Hematopoietic multipotent progenitor cell treated with erythropoietin and hydrocortisone succinate and interleukin-3 and kit ligand, for 15 days (in vitro differentiated cells): ENCODE data around the gene SCAF11.

Experiments used
- DNase-seq: peaks from one replicate; pipeline ENCODE4 v3.0.0-alpha.2; 2015; ENCODE audit warnings: low spot score

Gene SCAF11

DNA sequence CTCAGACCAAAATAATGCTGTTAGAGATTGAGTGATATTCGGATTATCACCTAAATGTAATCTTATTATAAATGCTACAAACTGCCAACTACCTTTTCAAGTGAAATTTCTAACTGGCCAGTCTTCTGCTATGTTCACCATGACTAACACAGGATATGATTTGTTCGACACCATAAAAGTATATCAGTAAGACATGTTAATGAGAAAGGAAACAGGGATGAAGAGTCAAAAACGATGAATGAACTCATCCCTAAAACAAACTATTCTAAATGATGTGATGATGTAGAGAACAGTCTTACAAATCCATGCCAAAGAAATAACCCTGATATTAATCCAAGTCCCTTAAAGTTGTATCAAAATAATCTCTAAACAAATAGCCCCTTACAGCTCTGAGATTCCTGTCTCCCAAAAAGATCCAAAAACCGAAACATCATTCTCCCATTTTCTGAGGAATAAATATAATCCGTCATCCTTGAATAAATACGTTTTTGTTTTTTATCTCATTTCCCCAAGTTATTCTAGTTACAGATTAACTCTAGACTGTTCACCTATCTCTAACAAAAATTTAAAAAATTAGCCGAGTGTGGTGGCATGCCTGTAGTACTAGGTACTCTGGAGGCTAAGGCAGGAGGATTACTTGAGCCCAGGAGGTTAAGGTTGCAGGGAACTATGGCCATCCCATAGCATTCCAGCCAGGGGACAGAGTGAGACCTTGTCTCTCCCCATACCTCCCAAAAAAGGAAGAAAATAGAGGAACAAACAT, 9.1 kb downstream of the SCAF11 start:
- DNase-seq, result no peak

DNA sequence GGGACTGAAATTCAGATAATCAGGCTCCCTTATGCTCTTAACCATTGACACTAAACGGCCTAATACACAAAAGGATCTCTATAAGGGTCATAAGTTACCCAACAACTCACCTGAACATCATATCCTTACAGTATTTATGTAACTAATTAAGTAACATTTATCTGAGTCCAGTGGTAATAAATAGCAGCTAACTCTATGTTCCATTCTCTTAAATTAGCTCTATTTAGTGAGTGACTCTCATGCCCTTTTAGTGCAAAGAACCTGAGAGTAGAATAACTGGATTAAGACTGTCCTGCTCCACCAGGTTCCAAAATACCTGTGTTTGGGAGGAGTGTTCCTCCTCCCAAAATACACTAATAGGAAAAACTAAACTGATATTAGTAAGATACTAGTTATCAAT, 9.8 kb downstream of the SCAF11 start:
- DNase-seq, result no peak

DNA sequence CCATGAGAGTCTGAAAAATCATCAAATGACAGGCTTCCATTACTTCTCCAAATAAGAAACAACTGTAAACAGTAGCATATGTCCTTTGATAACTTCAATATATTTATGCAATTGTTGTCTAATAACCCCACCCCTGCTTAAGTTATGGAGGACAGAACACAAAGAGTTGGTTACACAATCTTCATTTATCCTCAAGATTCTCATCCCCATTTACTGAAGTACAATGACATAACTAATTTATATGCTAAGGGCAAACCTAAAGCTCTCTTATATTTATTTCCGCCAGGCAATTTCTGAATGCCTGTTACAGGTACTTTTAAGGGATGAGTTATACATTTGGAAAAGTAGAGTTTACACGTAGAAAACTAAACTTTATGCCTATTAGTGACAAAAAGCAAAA, 12.3 kb downstream of the SCAF11 start:
- DNase-seq, result no peak

DNA sequence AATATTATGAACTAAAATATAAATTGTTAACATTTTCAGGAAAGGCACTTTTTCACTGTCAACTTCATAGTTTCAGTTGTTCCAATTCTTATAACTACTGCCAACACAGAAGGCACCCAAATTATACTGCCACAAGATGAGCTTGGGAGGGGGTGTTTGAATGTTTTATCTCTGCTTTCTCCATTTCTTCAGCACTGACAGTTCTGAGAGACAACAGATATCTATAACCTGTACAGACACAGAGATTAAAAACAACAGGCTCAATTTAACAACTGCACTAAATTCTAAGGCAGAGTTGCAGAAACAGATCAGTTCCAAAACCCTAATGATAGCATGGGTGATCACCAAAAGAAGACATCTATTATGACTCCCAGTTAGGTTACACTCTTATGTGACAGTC, 12.8 kb downstream of the SCAF11 start:
- no peak for DNase-seq

DNA sequence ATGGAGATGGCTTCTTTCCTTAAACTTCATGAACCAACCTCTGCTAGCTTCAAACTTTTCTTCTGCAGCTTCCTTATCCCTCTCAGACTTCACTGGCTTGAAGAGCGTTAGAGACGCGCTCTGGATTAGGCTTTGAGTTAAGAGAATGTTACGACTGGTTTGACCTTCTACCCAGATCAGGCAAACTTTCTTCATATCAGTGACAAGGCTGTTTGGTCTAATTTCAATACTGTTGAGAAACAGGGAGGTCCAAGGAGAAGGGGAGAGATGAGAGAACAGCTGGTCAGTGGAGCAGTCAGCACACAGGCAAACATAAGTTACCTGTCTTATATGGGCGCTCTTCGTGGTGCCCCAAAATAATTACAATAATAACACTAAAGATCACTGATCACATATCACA, 14.9 kb downstream of the SCAF11 start:
- DNase-seq, result no peak

DNA sequence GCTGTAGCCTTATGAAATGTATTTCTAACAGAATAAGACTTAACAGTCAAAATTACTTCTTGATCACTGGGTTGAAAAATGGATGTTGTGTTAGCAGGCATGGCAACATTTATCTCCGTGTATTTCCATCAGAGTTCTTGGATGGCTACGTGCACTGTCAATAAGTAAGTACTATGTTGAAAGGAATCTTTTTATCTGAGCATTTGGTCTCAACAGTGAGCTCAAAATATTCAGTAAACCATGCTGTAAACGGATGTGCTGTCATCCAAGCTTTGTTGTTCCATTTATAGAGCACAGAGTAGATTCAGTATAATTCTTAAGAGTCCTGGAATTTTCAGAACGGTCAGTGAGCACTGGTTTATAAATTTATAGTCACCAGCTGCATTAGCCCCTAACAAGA, 15.5 kb downstream of the SCAF11 start:
- no peak for DNase-seq

DNA sequence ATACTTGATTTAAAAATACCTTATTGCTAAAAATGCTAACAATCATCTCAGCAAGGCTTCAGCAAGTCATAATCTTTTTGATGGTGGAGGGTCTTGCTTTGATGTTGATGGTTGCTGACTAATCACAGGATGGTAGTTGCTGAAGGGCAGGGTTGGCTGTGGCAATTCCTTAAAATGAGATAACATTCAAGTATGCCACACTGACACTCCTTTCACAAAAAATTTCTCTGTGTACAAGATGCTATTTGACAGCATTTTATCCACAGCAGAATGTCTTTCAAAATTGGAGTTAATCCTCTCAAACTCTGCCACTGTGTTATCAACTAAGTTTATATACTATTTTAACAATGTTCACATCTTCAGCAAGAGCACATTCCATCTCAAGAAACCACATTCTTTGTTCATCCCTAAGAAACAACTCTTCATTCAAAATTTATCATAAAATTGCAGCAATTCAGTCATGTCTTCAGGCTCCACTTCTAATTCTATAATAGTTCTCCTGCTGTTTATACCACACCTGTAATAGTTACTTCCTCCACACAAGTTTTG, 16.1 kb downstream of the SCAF11 start:
- no peak for DNase-seq

DNA sequence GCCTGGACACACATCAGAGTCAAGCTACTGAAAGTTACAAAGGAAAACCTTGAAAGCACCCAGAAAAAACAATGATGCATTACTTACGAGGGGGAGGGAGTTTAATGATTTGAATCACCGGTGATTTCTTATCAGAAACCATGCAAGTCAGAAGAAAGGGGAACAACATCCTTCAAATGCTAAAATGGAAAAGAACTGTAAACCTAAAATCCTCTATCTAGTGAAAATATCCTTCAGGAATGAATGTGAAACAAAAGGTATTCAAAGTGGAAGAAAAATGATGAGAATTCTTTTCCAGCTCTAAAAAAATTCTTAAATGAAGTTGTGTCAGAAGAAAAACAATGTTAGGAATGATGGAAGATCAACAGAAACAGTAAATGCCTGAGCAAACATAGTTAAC, 16.8 kb downstream of the SCAF11 start:
- no peak for DNase-seq

DNA sequence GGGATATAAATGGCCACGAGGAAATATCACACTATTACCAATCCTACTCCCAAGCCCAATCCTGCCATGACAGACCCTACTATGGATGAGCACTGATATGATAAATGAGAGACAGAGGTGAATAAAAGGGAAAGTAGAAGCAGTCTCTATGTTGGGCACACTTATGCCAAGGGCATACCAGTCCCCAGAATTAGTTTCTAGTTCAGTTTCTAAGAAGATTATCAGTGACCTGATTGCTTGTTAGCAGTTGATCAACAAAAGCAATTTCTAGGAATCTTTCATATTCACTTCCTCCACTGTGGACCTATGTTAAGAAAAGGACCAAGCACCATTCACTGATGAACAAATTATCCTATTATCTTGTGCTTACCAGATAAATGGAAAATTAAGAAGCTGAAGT, 20.0 kb downstream of the SCAF11 start:
- DNase-seq, result no peak

DNA sequence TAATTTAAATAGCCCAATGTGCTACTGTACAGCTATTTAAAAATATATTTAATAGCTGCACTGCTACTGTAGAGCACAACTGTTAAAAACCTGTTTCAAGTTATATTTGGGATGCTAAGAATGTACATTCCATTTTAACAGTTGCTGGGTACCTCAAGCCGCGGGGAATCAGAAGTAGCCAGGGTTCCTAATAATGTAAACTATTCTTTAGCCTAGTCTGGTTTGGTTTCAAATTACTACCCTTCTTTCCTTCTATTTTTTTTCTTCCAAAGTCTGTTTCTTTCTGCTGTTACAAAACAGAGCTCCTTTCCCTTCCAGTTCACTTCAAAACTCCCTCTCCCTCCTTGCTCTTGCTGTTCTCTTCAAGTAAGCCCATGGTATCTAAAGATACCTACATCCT, 21.3 kb downstream of the SCAF11 start:
- DNase-seq, result no peak

DNA sequence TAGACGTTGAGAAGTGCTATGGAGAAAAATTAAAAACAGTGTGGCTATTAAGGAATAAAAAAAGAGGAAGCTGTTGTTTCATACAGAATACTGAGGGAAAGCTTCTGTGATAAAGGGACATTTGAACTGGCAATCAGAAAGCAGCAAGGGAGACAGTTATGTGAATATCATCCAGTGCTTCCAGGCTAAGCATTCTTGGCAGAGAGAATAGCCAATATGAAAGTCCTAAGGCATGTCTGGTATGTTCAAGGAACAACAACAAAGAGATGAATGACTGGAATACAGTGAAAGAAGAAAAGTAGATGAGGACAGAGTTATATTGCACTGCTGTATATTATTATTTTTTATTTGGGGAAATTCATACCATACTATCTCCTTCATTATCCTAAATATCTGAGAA, 23.9 kb downstream of the SCAF11 start:
- DNase-seq, result no peak

DNA sequence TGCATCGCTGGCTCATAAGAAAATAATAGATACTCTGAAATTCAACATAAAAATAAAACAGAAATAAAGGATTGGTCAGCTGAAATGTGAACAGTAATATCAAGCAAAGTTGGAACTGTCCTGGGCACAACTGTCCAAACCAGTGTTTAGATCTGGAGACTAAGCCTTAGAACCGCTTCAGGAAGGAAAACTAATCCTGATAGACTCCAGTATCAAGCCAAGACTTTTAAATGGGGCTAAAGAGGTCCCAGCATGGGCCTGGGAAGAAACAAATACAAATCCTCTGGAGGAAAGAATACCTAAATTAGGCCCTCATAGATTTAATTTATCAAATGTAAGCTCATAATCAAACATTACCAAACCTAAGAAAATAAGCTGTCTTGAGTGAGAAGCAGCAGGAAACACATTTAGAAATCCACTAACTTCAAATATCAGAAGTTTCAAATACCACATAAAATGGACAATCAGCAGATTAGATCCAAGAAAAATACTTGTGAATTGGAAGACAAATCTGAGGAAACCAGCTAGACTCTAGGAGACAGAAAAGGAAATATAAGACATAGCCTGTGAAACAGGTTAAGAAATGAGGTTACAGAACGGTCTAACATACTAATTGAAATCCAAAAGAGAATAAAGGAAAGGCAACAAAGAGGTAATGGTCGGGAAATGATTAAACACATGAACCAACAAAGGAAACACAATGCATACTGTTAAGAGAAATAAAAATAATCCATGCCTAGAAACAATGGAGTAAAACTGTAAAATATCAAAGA, 27.6 kb downstream of the SCAF11 start:
- DNase-seq, result no peak

DNA sequence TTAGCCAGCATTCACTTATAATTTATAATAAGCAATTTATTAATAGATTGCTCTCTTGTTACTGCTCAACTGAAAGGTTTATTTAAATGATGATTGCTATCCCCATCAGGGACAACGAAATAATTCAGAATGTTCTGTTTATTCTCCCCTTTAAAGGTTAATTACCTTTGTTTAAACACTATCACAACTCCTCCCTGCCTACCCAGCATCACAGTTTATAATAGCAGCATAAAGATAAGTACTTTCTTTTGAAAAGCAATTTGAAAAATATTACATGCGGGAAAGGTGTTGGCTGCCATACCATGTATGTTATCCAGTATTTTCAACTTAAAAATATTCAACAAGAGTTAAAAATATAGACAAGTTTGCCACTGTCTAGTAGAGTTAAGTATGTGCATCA, 30.6 kb downstream of the SCAF11 start:
- DNase-seq, result no peak

DNA sequence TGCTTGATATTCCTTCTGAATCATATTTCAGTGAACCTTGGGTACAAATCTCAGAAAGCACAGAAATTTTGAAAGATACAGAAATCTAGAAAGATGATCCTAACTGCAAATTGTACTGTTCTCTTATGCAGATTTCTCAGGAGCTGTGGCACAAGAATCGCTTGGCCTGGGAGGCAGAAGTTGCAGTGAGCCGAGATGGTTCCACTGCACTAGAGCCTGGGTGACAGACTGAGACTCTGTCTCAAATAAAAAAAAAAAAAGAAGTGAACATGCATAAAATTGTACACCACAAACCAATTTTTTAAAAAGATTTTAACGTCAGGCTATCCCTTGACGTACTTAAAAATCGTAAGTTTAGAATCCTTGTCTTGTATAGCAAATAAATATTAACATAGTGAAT, 31.3 kb downstream of the SCAF11 start:
- DNase-seq, result no peak

DNA sequence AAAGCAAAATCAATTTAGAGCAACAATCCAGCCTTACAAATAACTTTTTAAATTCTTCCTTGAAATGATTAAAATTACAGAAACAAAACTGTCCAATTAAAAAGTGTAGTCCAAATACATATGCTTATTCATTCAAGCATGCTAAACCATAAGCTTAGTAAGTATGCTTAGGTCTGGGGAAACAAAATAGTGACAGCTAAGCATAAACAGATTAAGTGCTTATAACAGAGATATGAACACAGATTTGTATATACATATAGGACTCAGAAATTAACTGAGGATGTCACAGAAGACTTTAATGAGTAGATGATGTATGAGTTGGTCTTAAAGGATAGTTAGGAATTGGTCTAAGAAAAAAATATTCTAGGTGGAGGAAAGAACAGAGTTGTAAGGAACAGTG, 41.8 kb downstream of the SCAF11 start:
- no peak for DNase-seq

DNA sequence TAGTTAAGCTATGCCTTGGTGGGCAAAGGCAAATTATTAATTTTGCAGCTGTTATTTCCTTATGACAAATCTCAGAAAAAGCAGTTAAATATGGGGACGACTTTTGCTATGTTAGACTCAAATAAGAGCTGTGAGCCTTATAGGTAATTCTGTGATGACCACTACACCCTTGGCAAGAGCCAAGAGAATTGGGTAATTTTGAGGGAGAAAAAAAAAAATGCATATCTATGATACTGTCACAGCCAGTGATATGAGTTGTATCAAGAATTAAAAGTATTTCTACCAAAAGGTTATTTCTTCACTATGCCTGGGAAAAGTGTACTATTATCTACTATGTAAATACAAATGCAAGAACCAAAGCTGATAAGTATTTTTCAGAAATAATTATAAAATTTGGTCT, 43.9 kb downstream of the SCAF11 start:
- DNase-seq, result no peak

DNA sequence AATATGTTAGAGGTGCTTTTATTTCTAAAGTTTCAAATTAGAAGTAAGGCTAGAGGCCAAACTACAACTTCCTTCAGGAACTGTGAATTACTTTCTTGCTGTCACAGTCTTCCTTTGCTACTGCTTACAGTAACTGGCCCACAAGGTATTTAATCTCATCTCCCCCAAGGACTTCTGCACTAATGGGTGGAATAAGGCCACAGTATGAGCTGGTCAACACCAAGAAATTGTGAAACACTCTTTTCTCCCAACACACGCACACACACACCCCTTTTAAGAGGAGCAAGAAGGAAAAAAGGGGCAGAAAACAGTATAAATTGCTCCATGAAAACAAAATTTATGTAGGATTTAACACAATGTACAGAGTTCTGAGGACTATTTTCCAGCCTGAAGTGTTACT, 45.6 kb downstream of the SCAF11 start:
- DNase-seq, result no peak

DNA sequence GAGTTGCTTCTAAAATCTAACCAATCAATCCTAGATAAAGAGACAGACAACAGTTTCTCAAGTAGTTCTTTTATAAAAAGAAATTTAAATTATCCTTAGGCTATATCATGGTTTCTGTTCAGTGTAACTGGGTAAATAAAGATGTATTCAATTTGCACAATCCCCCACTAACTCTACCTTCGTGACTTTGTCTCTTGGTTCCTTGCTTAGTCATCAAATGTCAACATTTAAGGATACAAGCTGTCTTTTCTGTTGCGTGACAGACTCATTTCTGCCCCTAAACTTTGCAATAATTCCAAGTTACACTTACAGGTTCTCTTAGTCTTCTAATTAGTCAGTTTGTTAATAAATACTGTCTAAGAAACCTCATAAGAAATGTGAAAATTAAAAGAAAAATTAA, 50.6 kb downstream of the SCAF11 start:
- no peak for DNase-seq

DNA sequence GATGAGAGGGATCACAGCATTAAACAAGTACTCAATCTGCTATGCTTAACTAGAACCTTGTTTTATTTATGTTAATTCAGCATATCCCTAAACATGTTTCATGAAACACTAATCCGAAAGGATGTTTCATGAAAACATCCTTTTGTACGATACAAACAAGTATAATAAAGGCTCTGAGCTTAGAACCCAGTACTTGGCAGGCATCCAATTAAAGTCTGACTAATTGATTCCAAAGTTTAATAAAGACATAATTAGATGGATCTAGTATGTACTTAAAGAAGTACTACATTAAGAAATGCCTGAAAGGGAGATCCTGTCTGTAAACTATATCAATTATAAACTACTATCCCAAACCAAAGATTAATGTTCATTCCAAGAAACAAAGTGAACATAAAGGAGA, 51.8 kb downstream of the SCAF11 start:
- DNase-seq, result peak; percentile 14

DNA sequence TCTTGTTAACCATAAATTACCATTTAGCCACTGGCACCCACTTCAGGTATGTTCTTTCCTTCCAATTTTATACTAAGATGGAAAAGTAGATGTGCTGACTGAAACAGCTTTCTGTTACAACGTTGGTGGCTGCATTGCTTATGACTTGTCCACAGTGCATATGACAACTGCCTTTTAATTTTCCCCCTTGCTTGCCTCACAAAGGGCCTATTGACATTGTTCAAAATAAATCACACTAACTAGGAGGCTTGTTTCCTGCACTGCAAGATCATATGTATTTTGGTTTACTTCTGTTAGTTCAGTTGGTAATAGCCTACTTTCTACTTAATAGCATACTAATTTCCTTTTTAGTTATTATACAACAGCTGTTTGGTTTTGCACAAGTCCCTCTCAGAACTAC, 55.4 kb downstream of the SCAF11 start:
- no peak for DNase-seq

DNA sequence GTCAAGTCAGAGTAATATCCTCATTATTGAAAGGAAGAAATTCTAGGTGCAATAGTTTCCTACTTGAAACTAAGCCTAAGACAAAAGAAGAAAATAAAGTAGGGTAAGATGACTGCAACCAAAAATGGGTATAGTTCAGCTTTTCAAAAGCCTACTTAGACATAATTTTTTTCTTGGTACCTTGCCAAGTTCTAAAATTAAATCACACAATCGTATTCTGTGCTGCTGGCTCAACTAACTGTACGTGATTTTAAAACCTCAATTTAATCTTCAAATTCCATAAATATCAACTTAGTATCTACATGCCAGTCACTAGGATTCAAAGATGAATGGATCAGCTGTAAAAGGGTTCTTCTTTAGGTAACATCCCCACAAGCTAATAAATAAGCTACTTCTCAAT, 56.9 kb downstream of the SCAF11 start:
- DNase-seq, result no peak

DNA sequence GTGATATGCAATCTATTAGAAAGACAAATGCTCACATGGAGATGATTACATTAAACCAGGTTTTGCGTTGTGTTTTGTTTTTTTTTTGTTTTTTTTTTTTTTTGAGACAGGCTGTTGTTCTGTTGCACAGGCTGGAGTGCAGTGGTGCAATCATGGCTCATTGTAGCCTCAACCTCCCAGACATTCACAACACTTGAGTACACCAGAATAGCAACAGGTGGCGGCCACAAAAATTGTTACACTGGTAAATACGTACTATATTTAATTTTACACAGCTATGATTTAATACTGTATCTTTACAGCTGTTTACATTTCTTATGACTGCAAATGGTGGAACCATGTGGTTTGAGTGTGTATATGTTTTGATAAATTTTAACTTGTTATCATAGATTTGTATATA, 60.0 kb downstream of the SCAF11 start:
- no peak for DNase-seq

DNA sequence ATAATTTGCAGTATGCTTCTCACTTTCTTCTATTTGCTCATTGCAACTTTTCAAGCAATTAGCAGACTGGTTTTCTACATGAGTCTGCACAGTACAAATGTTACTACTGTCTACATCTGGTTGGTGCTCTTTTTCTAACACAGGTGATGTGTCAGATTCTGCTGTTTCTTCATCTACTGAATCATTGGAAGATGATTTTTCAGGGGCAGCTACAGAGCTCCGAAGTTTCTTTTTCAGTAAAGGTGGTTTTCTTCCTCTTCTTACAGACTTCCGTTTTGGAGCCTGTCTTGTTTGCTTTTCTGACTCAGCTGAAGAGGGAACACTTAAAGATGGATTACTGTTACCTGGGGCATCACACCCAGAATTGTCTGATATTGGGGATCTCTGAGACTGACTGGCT, 62.1 kb downstream of the SCAF11 start:
- DNase-seq, result no peak

DNA sequence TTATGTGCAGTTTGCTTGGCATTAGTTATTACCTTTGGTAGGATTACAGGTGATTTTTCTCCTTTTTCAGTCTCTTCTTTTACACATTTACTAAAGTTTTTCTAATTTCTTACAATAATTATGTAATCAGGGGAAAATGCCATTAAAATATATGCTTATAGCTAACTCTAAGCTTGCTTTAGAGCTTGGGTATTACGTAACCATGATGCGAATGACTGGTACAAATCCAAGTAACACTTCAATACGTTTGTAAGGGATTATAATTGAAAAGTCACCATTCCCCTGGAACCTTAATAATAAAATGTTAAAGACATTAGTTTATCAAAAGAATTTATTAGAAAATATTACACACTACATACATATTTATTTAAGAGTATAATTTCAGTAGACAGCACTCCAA, 71.6 kb downstream of the SCAF11 start:
- DNase-seq, result no peak
